ENCODE measurements around the gene FLOT1. TPM values are rescaled to one million over a fixed set of nuclear protein-coding genes. Genes with fewer than 3 reads are reported as not detected.

FLOT1 gene
- total RNA-seq, 1 donor from 2014 or later: 175 TPM

DNA sequence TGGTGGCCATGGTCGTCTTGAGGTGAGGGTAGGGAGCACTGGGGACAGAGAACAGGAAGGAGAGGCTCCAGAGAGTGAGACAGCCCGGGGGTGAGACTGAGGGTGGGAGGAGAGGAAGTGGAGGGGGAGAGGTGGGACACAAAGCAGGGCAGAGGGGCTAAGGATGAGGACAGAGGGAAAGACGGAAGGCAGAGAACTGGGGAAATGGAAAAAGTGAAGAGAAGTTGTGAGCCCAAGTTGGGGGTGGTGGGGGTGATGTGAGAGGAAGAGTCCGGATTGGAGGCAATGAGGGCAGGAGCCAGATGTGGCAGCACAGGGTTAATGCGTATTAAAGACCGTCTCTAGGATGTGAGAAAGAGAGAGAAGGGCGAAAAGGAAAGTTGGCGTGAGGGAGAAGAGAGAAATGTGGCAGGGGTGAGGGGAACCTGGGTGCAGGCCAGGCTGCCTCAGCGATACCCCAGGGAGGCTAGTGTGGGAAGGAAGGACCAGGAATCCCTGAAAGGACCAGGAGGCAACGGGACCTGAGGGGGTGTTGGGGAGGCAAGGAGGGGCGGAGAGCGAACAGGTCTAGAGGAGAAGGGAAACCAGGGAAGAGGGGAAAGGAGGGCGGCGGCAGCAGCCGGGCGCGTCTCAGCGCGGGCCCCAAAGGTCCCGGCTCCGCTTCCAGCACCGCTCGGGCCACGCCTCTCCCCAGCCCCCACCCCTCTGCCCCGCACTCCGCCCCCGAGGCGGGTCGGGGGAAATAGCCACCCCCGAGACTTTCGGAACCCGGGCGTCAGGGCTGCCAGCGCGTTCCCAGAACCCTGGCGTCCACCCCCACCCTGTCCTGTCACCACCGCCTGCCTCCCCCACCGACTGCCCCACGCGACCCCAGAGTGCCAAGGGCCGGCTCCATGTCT is 56.2 kb downstream of the FLOT1 start, which contains the start of gene PPP1R18:
PPP1R18 (minus strand) TSS at position 637 of the 899 bp plus-strand sequence; CDS start at position 10, 627 bp downstream.
- intact Hi-C loops (cut with DNase I): no loop called here
- ATAC-seq (peak; percentile 54), DNase-seq (peak; percentile 89)
- H3K36me3 ChIP-seq: no peaks in the 10 kb centered on the region
- TF ChIP-seq, protein P1, sequence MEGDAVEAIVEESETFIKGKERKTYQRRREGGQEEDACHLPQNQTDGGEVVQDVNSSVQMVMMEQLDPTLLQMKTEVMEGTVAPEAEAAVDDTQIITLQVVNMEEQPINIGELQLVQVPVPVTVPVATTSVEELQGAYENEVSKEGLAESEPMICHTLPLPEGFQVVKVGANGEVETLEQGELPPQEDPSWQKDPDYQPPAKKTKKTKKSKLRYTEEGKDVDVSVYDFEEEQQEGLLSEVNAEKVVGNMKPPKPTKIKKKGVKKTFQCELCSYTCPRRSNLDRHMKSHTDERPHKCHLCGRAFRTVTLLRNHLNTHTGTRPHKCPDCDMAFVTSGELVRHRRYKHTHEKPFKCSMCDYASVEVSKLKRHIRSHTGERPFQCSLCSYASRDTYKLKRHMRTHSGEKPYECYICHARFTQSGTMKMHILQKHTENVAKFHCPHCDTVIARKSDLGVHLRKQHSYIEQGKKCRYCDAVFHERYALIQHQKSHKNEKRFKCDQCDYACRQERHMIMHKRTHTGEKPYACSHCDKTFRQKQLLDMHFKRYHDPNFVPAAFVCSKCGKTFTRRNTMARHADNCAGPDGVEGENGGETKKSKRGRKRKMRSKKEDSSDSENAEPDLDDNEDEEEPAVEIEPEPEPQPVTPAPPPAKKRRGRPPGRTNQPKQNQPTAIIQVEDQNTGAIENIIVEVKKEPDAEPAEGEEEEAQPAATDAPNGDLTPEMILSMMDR (IDR thresholded peaks at IDR 0.05): no peak
- H3K9me3 ChIP-seq: no peaks in the 10 kb centered on the region
- peak within 1 kb of the TSS; percentile 92 for H3K27ac ChIP-seq
- H3K4me3 ChIP-seq: peak within 1 kb of the TSS; percentile 78
- H3K27me3 ChIP-seq: no peaks in the 10 kb centered on the region
- peaks cover 46% of the 10 kb centered on the region for H3K4me1 ChIP-seq

- peak overlapping the region; percentile 92 for H3K27ac ChIP-seq
- no peaks in the 10 kb centered on the region for H3K27me3 ChIP-seq
- no peaks in the 10 kb centered on the region for H3K9me3 ChIP-seq
- peak overlapping the region; percentile 78 for H3K4me3 ChIP-seq
- intact Hi-C loops (cut with DNase I): no loop called here
- TF ChIP-seq, protein P1 (IDR thresholded peaks at IDR 0.05): peak; percentile 18
- DNase-seq (no peak), ATAC-seq (no peak)
- H3K4me1 ChIP-seq: peaks cover 49% of the 10 kb centered on the region
- H3K36me3 ChIP-seq: peaks cover 3% of the 10 kb centered on the region
Measured at GRCh38 chr6:30685157-30686008, 57.1 kb downstream of the FLOT1 start.

DNA sequence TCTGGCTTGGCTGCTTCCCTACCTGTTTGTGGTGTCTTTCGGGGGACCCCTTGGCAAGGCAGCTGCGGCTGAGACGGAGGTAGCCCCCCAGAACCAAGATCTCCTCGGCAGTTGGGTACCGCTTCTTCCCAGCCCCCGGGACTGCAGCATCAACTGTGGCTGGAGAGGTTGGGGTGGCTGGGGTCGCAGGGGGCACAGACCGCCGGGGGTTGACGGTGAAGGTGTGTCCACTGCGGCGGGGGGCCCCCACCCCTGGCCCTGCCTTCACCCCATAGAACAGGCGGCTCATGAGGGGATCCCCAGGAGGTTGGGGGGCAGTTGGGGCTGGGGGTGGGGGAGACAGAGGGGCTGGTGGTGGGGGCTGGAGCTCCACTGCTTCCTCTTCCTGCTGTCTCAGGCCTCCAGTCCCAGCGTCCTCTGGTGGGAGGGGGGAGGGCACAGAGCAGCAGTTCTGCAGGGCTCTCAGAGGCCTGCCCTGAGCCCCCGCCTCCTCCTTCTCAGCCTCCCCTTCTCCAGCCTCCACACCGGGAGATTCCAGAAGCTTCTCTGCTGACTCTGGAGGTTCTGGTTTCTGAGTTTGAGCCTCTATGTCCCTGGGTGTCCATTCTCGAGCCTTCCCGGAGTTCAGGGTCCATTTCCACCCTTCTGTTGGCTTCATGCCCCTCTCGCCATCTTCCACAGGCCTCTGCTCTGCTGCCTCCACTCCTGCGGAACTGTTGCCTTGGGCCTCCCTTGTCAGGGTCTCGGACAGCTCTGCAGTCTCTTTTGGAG is 57.9 kb downstream of the FLOT1 start:
- Histone ChIP-seq H3K27me3 (no peaks in the 10 kb centered on the region), H3K4me1 (peaks cover 49% of the 10 kb centered on the region), H3K27ac (peak overlapping the region; percentile 92), H3K4me3 (peak overlapping the region; percentile 78), H3K36me3 (peaks cover 11% of the 10 kb centered on the region), H3K9me3 (no peaks in the 10 kb centered on the region)
- ATAC-seq (peak; percentile 5), DNase-seq (peak; percentile 76)
- intact Hi-C loops (cut with DNase I): loop anchor here (5.0 kb wide), 1 partner anchor 208 kb away; no protein-coding TSS in a partner anchor
- TF ChIP-seq, protein P1 (IDR thresholded peaks at IDR 0.05): no peak

GRCh38 chr6:30683980-30684338 is 58.5 kb downstream of the FLOT1 start:
- peak overlapping the region; percentile 92 for H3K27ac ChIP-seq
- peaks cover 54% of the 10 kb centered on the region for H3K4me1 ChIP-seq
- no peaks in the 10 kb centered on the region for H3K27me3 ChIP-seq
- ATAC-seq (no peak), DNase-seq (no peak)
- TF ChIP-seq, protein P1 (IDR thresholded peaks at IDR 0.05): no peak
- H3K9me3 ChIP-seq: no peaks in the 10 kb centered on the region
- peak overlapping the region; percentile 78 for H3K4me3 ChIP-seq
- intact Hi-C loops (cut with DNase I): loop anchor here (5.0 kb wide), 1 partner anchor 208 kb away; no protein-coding TSS in a partner anchor
- peaks cover 13% of the 10 kb centered on the region for H3K36me3 ChIP-seq
